Chondrocyte (in vitro differentiated cells): ENCODE measurements around the gene COL7A1. TPM values are rescaled to one million over a fixed set of nuclear protein-coding genes. Genes with fewer than 3 reads are reported as not detected.
"Not testable (repeated sequence)": the region's sequence is repeated elsewhere in the genome, so short reads cannot be mapped to it uniquely, and the experiment has no call there.

ENCODE experiments used
- DNase-seq: peaks from one replicate; pipeline ENCODE4 v3.0.0; 2021; ENCODE audit warnings: mixed read lengths, low spot score
- H3K27ac Mint-ChIP-seq: one replicate; pipeline ENCODE4 v1.8.0; 2021; ENCODE audit warnings: mild to moderate bottlenecking, moderate library complexity, mixed read lengths; ENCODE audit not compliant: unreplicated experiment
- H3K27me3 Mint-ChIP-seq: 2 replicates; pipeline ENCODE4 v1.8.0; 2021; ENCODE audit warnings: low read depth, mixed read lengths
- H3K36me3 Mint-ChIP-seq: 2 replicates; pipeline ENCODE4 v1.8.0; 2021; ENCODE audit warnings: low read depth, mixed read lengths
- H3K4me1 Mint-ChIP-seq: 2 replicates; pipeline ENCODE4 v1.8.0; 2021; ENCODE audit warnings: low read depth, mild to moderate bottlenecking, mixed read lengths
- H3K4me3 Mint-ChIP-seq: one replicate; pipeline ENCODE4 v1.8.0; 2021; ENCODE audit warnings: mild to moderate bottlenecking, moderate library complexity, mixed read lengths; ENCODE audit not compliant: unreplicated experiment
- H3K9me3 Mint-ChIP-seq: 2 replicates; pipeline ENCODE4 v1.8.0; 2021; ENCODE audit warnings: low read depth, mixed read lengths
- total RNA-seq: library from RNA; stranded (reverse); gene quantifications from 3 replicates; pipeline ENCODE4 v1.2.1, GENCODE V29; 2021
- TF ChIP-seq, protein P1 (sequence below): fragments of 200-600 bp; sonication (generic); IDR thresholded peaks from 2 replicates; pipeline ENCODE4 v1.5.0; 2021; ENCODE audit warnings: antibody characterized with exemption, mild to moderate bottlenecking, moderate library complexity

COL7A1 gene
- total RNA-seq, 1 donor from 2014 or later, result 36.6 TPM

- H3K4me3 Mint-ChIP-seq, result no peak overlapping the region
- no peak overlapping the region for H3K27ac Mint-ChIP-seq
Observed at GRCh38 chr3:48553361-48553760, 41.8 kb downstream of the COL7A1 start.

DNA sequence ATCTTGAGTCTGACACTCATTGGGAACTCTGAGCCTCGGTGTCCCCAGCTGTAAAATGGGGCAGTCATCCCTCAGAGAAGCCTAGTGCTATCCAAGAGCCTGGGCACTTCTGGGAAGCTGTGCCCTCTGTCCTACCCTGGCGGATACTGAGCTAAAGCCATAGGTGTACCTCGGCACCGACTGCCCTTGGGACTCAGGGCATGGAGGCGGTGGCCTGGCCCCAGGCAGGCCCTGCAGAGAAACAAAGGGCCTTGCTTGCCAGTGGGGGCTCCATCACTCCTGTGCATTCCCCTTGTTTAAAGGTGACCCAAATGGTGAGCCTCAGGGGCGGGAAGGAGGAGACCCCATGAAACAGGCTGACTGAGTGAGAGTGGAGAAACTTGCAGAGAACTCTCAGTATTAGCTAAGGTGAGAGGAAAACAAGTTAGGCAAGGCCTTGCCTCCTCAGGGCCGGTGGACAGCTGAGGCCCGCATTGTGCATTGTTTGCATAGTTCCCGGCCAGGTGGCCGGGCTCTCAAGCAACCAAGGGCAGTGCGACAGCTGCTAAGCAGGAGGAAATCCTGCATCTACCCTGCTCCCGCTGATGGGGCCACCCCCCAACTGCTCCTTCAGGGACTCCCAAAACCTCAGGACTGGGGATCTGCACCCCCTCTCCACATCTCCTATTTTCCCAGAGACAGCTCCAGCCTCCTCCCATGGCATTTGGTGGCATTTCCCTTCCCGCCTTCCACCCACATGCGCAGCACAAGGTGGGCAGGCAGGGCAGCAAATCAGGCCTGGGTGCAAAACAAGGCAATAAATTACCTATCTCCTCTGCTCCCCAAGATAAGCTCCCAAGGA lies 42.8 kb downstream of the COL7A1 start:
- TF ChIP-seq, protein P1, sequence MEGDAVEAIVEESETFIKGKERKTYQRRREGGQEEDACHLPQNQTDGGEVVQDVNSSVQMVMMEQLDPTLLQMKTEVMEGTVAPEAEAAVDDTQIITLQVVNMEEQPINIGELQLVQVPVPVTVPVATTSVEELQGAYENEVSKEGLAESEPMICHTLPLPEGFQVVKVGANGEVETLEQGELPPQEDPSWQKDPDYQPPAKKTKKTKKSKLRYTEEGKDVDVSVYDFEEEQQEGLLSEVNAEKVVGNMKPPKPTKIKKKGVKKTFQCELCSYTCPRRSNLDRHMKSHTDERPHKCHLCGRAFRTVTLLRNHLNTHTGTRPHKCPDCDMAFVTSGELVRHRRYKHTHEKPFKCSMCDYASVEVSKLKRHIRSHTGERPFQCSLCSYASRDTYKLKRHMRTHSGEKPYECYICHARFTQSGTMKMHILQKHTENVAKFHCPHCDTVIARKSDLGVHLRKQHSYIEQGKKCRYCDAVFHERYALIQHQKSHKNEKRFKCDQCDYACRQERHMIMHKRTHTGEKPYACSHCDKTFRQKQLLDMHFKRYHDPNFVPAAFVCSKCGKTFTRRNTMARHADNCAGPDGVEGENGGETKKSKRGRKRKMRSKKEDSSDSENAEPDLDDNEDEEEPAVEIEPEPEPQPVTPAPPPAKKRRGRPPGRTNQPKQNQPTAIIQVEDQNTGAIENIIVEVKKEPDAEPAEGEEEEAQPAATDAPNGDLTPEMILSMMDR, result no peak
- Mint-ChIP-seq H3K4me1 (peaks cover 29% of the 10 kb centered on the region), H3K9me3 (no peaks in the 10 kb centered on the region), H3K36me3 (peaks cover 6% of the 10 kb centered on the region), H3K27me3 (no peaks in the 10 kb centered on the region), H3K27ac (no peak overlapping the region), H3K4me3 (peak overlapping the region; percentile 9)
- DNase-seq, result no peak

More at GRCh38 chr3:48553361-48553760, 41.8 kb downstream of the COL7A1 start:
- Mint-ChIP-seq H3K9me3 (no peaks in the 10 kb centered on the region), H3K27me3 (no peaks in the 10 kb centered on the region), H3K4me1 (peaks cover 37% of the 10 kb centered on the region), H3K36me3 (peaks cover 3% of the 10 kb centered on the region)
- no peak for DNase-seq
- TF ChIP-seq, protein P1, result no peak

GRCh38 chr3:48551651-48552050 lies 43.5 kb downstream of the COL7A1 start:
- H3K9me3 Mint-ChIP-seq, H3K27me3 Mint-ChIP-seq, H3K36me3 Mint-ChIP-seq, DNase-seq, H3K27ac Mint-ChIP-seq, H3K4me3 Mint-ChIP-seq: not testable (repeated sequence)
- peaks cover 25% of the 10 kb centered on the region for H3K4me1 Mint-ChIP-seq

- H3K27ac Mint-ChIP-seq, result no peak overlapping the region
- no peaks in the 10 kb centered on the region for H3K9me3 Mint-ChIP-seq
- H3K4me3 Mint-ChIP-seq, result no peak overlapping the region
Observed at GRCh38 chr3:48548729-48549705, 46.1 kb downstream of the COL7A1 start.

GRCh38 chr3:48548126-48548525 lies 47.0 kb downstream of the COL7A1 start:
- peaks cover 21% of the 10 kb centered on the region for H3K36me3 Mint-ChIP-seq
- no peak overlapping the region for H3K27ac Mint-ChIP-seq
- TF ChIP-seq, protein P1, result no peak

More at GRCh38 chr3:48548729-48549705, 46.1 kb downstream of the COL7A1 start:
- TF ChIP-seq, protein P1, result peak; percentile 94
- Mint-ChIP-seq H3K36me3 (peaks cover 18% of the 10 kb centered on the region), H3K27me3 (no peaks in the 10 kb centered on the region), H3K4me1 (peaks cover 3% of the 10 kb centered on the region)
- DNase-seq, result no peak

More at GRCh38 chr3:48548126-48548525, 47.0 kb downstream of the COL7A1 start:
- no peak for DNase-seq
- peaks cover 3% of the 10 kb centered on the region for H3K4me1 Mint-ChIP-seq
- H3K9me3 Mint-ChIP-seq, result no peaks in the 10 kb centered on the region
- H3K4me3 Mint-ChIP-seq, result no peak overlapping the region
- no peaks in the 10 kb centered on the region for H3K27me3 Mint-ChIP-seq
